ENCODE measurements around the gene GALNT12.

The GALNT12 gene

GRCh38 chr9:98855592-98855991, 48.1 kb downstream of the GALNT12 start:
- no peak for DNase-seq (ENCODE audit: low read depth in 1 of 2, low spot score in 1 of 2)

GRCh38 chr9:98856982-98857381, 49.5 kb downstream of the GALNT12 start:
- no peak for DNase-seq (ENCODE audit: low read depth in 1 of 2, low spot score in 1 of 2)

- no peak for DNase-seq (ENCODE audit: low read depth in 1 of 2, low spot score in 1 of 2)
These were observed 52.5 kb downstream of the GALNT12 start for GRCh38 chr9:98859941-98860340.

GRCh38 chr9:98860871-98861293, 53.4 kb downstream of the GALNT12 start:
- no peak for DNase-seq (ENCODE audit: low read depth in 1 of 2, low spot score in 1 of 2)

- DNase-seq (ENCODE audit: low read depth in 1 of 2, low spot score in 1 of 2), result no peak
These were observed 54.5 kb downstream of the GALNT12 start for GRCh38 chr9:98861781-98862504.

GRCh38 chr9:98862936-98863335, 55.5 kb downstream of the GALNT12 start:
- DNase-seq (ENCODE audit: low read depth in 1 of 2, low spot score in 1 of 2), result no peak

- DNase-seq (ENCODE audit: low read depth in 1 of 2, low spot score in 1 of 2), result no peak
These were observed 57.1 kb downstream of the GALNT12 start for GRCh38 chr9:98864281-98865174.

GRCh38 chr9:98865284-98865875, 57.9 kb downstream of the GALNT12 start:
- no peak for DNase-seq (ENCODE audit: low read depth in 1 of 2, low spot score in 1 of 2)

- no peak for DNase-seq (ENCODE audit: low read depth in 1 of 2, low spot score in 1 of 2)
These were observed 59.1 kb downstream of the GALNT12 start for GRCh38 chr9:98866435-98867102.

- no peak for DNase-seq (ENCODE audit: low read depth in 1 of 2, low spot score in 1 of 2)
These were observed 59.6 kb downstream of the GALNT12 start for GRCh38 chr9:98867103-98867428.

GRCh38 chr9:98867429-98868168, 60.1 kb downstream of the GALNT12 start:
- no peak for DNase-seq (ENCODE audit: low read depth in 1 of 2, low spot score in 1 of 2)

GRCh38 chr9:98869078-98869745, 61.7 kb downstream of the GALNT12 start:
- DNase-seq (ENCODE audit: low read depth in 1 of 2, low spot score in 1 of 2), result no peak

GRCh38 chr9:98869866-98870265, 62.4 kb downstream of the GALNT12 start:
- no peak for DNase-seq (ENCODE audit: low read depth in 1 of 2, low spot score in 1 of 2)

GRCh38 chr9:98870782-98871557, 63.5 kb downstream of the GALNT12 start:
- DNase-seq (ENCODE audit: low read depth in 1 of 2, low spot score in 1 of 2), result no peak

- no peak for DNase-seq (ENCODE audit: low read depth in 1 of 2, low spot score in 1 of 2)
These were observed 64.1 kb downstream of the GALNT12 start for GRCh38 chr9:98871558-98872065.

GRCh38 chr9:98873526-98873925, 66.1 kb downstream of the GALNT12 start:
- no peak for DNase-seq (ENCODE audit: low read depth in 1 of 2, low spot score in 1 of 2)

GRCh38 chr9:98873951-98874371, 66.5 kb downstream of the GALNT12 start:
- no peak for DNase-seq (ENCODE audit: low read depth in 1 of 2, low spot score in 1 of 2)

- DNase-seq (ENCODE audit: low read depth in 1 of 2, low spot score in 1 of 2), result no peak
These were observed 67.3 kb downstream of the GALNT12 start for GRCh38 chr9:98874721-98875255.

- DNase-seq (ENCODE audit: low read depth in 1 of 2, low spot score in 1 of 2), result no peak
These were observed 68.1 kb downstream of the GALNT12 start for GRCh38 chr9:98875536-98875935.
